HCT116 (cell line): Measurements from ENCODE around the gene HAGH.
"Not testable (repeated sequence)": the region's sequence is repeated elsewhere in the genome, so short reads cannot be mapped to it uniquely, and the experiment has no call there.

Experiments used
- CEBPB ChIP-seq: IDR thresholded peaks from 2 replicates; pipeline ENCODE4 v1.6.1; 2012; ENCODE audit warnings: low read depth
- EGR1 ChIP-seq: IDR thresholded peaks from 2 replicates; pipeline ENCODE4 v1.6.1; 2012; ENCODE audit warnings: low read depth
- EZH2 ChIP-seq: fragments of 200-600 bp; sonication (generic); IDR thresholded peaks from 2 replicates; pipeline ENCODE4 v1.6.1; 2017; ENCODE audit warnings: antibody characterized with exemption, mixed run types
- EZH2phosphoT487 ChIP-seq: fragments of 200-600 bp; IDR thresholded peaks from 2 replicates; pipeline ENCODE4 v1.6.1; 2018; ENCODE audit warnings: antibody characterized with exemption, borderline replicate concordance
- FOSL1 ChIP-seq: IDR thresholded peaks from 2 replicates; pipeline ENCODE4 v1.6.1; 2012; ENCODE audit warnings: low read depth
- JUND ChIP-seq: IDR thresholded peaks from 2 replicates; pipeline ENCODE4 v1.6.1; 2012
- POLR2A ChIP-seq: IDR thresholded peaks from 2 replicates; pipeline ENCODE4 v1.7.0; 2011; ENCODE audit warnings: borderline replicate concordance; ENCODE audit not compliant: insufficient read depth, insufficient read length; ENCODE audit errors: extremely low read depth
- SIN3A ChIP-seq: IDR thresholded peaks from 2 replicates; pipeline ENCODE4 v1.6.1; 2012; ENCODE audit warnings: low read depth
- SP1 ChIP-seq: IDR thresholded peaks from 2 replicates; pipeline ENCODE4 v1.6.1; 2012; ENCODE audit warnings: low read depth
- TCF7L2 ChIP-seq: IDR thresholded peaks from 2 replicates; pipeline ENCODE4 v1.7.0; 2011; ENCODE audit warnings: borderline replicate concordance, inconsistent platforms; ENCODE audit not compliant: insufficient read depth, insufficient read length; ENCODE audit errors: extremely low read depth
- YY1 ChIP-seq: IDR thresholded peaks from 2 replicates; pipeline ENCODE4 v1.6.1; 2011; ENCODE audit warnings: low read length, low read depth, moderate library complexity, mild to moderate bottlenecking; ENCODE audit not compliant: insufficient replicate concordance; ENCODE audit errors: extremely low read depth
- ZNF274 ChIP-seq: fragments of 200-500 bp; sonication (Bioruptor generic); IDR thresholded peaks from 2 replicates; pipeline ENCODE4 v1.6.1; 2014; ENCODE audit warnings: mild to moderate bottlenecking, low read depth, low read length, inconsistent platforms
- TF ChIP-seq, protein P1 (sequence below), 3 experiments: fragments of 200-600 bp in 1 of 3; sonication (generic) in 1 of 3; IDR thresholded peaks in 2 of 3; conservative IDR thresholded peaks in 1 of 3; 2 replicates each; pipeline ENCODE4 v1.5.1; 2012 to 2017; ENCODE audit warnings: low read depth in 2 of 3, low read length in 2 of 3, antibody characterized with exemption in 1 of 3, borderline replicate concordance in 1 of 3, control low read depth in 1 of 3, mild to moderate bottlenecking in 1 of 3, mixed read lengths in 1 of 3, mixed run types in 1 of 3, moderate library complexity in 1 of 3; ENCODE audit not compliant: insufficient read depth in 1 of 3

DNA sequence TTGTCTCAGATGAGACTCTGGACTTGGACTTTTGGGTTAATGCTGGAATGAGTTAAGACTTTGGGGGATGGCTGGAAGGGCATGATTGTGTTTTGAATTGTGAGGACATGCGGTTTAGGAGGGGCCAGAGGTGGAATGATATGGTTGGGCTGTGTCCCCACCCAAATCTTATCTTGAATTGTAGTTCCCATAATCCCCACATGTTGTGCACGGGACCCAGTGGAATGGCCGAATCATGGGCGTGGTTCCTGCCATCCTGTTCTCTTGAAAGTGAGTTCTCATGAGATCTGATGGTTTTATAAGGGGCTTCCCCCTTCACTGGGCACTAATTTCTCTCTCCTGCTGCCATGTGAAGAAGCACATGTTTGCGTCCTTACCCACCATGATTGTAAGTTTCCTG lies 27.4 kb downstream of the HAGH start:
- not testable (repeated sequence) for TF ChIP-seq TCF7L2, EZH2, EZH2phosphoT487, SP1, FOSL1, ZNF274, JUND, CEBPB, YY1, SIN3A, EGR1, POLR2A
- TF ChIP-seq, protein P1, sequence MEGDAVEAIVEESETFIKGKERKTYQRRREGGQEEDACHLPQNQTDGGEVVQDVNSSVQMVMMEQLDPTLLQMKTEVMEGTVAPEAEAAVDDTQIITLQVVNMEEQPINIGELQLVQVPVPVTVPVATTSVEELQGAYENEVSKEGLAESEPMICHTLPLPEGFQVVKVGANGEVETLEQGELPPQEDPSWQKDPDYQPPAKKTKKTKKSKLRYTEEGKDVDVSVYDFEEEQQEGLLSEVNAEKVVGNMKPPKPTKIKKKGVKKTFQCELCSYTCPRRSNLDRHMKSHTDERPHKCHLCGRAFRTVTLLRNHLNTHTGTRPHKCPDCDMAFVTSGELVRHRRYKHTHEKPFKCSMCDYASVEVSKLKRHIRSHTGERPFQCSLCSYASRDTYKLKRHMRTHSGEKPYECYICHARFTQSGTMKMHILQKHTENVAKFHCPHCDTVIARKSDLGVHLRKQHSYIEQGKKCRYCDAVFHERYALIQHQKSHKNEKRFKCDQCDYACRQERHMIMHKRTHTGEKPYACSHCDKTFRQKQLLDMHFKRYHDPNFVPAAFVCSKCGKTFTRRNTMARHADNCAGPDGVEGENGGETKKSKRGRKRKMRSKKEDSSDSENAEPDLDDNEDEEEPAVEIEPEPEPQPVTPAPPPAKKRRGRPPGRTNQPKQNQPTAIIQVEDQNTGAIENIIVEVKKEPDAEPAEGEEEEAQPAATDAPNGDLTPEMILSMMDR (IDR thresholded peaks at IDR 0.05 in 2 of 3, conservative IDR thresholded peaks at IDR 0.05 in 1 of 3; ENCODE audit: borderline replicate concordance in 1 of 3, insufficient read depth in 1 of 3, low read depth in 2 of 3, low read length in 2 of 3): not testable (repeated sequence)
